HUES64 (cell line): ENCODE data around the gene CD163. TPM values are rescaled to one million over a fixed set of nuclear protein-coding genes. Genes with fewer than 3 reads are reported as not detected.
"Not testable (repeated sequence)": the region's sequence is repeated elsewhere in the genome, so short reads cannot be mapped to it uniquely, and the experiment has no call there.

Experiments used
- H3K27ac ChIP-seq: 2 replicates; pipeline ENCODE4 v1.7.0; 2013; ENCODE audit warnings: low read depth, low read length, inconsistent platforms
- H3K27me3 ChIP-seq: 2 replicates; pipeline ENCODE4 v1.6.1; 2013; ENCODE audit warnings: mild to moderate bottlenecking, low read length; ENCODE audit not compliant: insufficient read depth
- H3K36me3 ChIP-seq: 2 replicates; pipeline ENCODE4 v1.6.1; 2013; ENCODE audit warnings: mild to moderate bottlenecking, low read length; ENCODE audit not compliant: insufficient read depth
- H3K4me1 ChIP-seq: 2 replicates; pipeline ENCODE4 v1.6.1; 2013; ENCODE audit warnings: mild to moderate bottlenecking, low read length, moderate library complexity; ENCODE audit not compliant: insufficient read depth
- H3K4me3 ChIP-seq: 2 replicates; pipeline ENCODE4 v1.5.1; 2013; ENCODE audit warnings: mild to moderate bottlenecking, low read length, moderate library complexity
- H3K9ac ChIP-seq: 2 replicates; pipeline ENCODE4 v1.6.1; 2013; ENCODE audit warnings: mild to moderate bottlenecking, low read depth, low read length
- H3K9me3 ChIP-seq: 2 replicates; pipeline ENCODE4 v1.6.1; 2013; ENCODE audit warnings: low read depth, low read length; ENCODE audit not compliant: insufficient read depth
- WGBS: fragments of 150-250, 120-280 bp; methylation state at CpG from one replicate; pipeline ENCODE4 v1.1.7; 2013; ENCODE audit warnings: missing lambda C conversion rate; 5-methylcytosine and 5-hydroxymethylcytosine counted together
- polyA plus RNA-seq, 2 experiments: library from polyadenylated mRNA; stranded (reverse); fragments of 50-300 nt; gene quantifications; one replicate each; pipeline ENCODE4 v1.2.3, GENCODE V29; 2013

Gene CD163
- polyA plus RNA-seq (2013, experiment 1 of 2) = not detected
- polyA plus RNA-seq (2013, experiment 2 of 2) = not detected

DNA sequence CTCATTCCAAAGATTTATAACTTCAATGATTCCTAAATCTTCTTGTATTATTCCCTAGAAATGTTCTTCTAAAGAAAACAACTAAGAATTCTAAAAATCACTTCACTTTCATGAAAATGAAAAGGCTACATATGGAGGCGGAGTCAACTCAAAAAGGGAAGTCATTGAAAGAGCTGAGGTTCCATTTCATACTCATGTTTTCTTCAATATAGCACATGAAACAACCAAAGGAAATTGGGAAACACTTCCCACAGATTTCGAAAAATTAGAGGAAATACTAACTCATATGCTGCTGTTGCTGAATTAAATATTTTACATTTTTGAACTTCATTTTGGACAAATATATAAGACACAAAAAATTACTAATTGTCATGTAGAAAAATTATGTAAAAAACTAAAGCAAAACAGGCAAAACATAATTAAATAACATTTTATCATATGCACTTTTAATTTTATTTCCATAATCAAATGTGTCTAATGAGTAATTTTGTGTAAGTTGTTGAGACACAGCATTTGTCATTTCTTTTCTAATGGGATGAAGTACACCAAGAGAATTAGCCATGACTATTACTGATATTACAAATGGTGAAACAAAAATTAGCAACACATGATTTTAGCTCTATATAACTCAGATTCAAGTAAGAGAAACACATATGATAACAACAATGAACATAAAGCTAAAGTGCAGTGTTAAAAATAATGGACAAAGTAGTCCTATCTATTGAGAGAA is at the start of gene CD163:
TSS of gene CD163 (minus strand) at position 92 of the 730 bp plus-strand sequence. CDS start at position 5, 87 bp downstream.
- no peaks in the 10 kb centered on the region for H3K4me1 ChIP-seq
- no peak within 1 kb of the TSS for H3K27ac ChIP-seq
- 100% methylated on average over 2 of the region's 2 CpGs for WGBS
- no peaks in the 10 kb centered on the region for H3K27me3 ChIP-seq
- H3K9ac ChIP-seq = no peak within 1 kb of the TSS
- no peak within 1 kb of the TSS for H3K4me3 ChIP-seq
- H3K9me3 ChIP-seq = no peaks in the 10 kb centered on the region
- no peaks in the 10 kb centered on the region for H3K36me3 ChIP-seq

DNA sequence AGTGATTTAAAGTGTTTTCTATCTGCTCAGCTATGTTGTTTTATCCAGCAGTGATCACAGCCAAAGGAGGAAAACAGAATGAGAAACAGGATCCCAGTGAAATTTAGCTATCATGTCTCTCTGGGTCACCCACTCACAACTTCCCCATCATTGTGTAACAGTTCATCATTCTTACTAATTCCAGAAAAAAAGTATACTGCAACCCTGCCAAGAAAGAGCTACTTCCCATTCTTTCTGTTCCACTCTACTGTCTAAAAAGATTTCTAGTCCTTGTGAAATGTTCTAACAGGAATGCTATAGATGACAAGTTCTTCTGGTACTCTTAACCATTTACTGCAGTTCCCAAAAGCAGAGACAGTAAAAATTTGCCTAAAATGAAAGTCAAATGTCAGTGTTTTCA is 39.2 kb upstream of the CD163 start:
- Histone ChIP-seq H3K27me3 (no peaks in the 10 kb centered on the region), H3K27ac (no peak overlapping the region), H3K9me3 (no peaks in the 10 kb centered on the region), H3K4me3 (no peak overlapping the region), H3K4me1 (0 out of 2 replicates have a peak, but pooled peaks cover 5% of the 10 kb centered on the region), H3K9ac (no peak overlapping the region), H3K36me3 (no peaks in the 10 kb centered on the region)

DNA sequence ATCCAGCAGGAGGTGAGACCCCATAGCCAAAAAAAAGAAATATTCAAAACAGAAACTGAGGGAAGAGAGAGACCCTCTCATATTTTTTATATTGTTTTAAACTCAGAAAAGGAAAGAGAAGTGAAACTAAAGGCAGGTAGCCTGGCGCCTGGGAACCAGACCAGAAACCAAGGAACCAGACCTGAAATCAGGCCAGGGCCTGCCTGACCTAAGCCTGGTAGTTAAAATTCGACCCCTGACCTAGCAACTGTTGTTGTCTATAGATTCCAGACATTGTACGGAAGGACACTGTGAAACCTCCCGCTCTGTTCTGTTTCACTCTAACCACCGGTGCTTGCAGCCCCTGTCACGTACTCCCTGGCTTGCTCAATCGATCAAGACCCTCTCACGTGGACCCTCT is 38.5 kb upstream of the CD163 start:
- Histone ChIP-seq H3K9me3 (no peaks in the 10 kb centered on the region), H3K27ac (no peak overlapping the region), H3K4me3 (no peak overlapping the region), H3K9ac (no peak overlapping the region), H3K27me3 (no peaks in the 10 kb centered on the region), H3K4me1 (0 out of 2 replicates have a peak, but pooled peaks cover 5% of the 10 kb centered on the region), H3K36me3 (no peaks in the 10 kb centered on the region)
- 94% methylated on average over 8 of the region's 8 CpGs for WGBS

DNA sequence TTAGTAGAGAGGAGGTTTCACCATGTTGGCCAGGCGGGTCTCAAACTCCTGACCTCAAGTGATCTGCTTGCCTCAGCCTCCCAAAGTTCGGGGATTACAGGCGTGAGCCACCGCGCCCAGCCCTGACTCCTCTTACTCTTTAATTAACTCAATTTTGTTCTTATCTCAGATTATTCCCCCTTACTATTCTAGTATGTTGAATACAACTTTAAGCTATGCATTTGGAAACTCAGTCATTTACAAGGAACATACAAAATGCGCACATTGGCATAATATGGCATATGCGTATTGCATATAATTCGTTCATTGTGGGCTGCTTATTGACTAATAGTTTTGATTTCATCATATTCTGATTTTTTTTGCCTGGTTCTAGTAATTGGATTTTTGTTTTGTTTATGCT is 10.8 kb upstream of the CD163 start:
- Histone ChIP-seq H3K4me3 (no peak overlapping the region), H3K4me1 (peaks cover 4% of the 10 kb centered on the region; the same call in 1 of the 2 replicates), H3K9ac (no peak overlapping the region), H3K9me3 (peaks cover 10% of the 10 kb centered on the region), H3K27me3 (no peaks in the 10 kb centered on the region), H3K27ac (no peak overlapping the region), H3K36me3 (no peaks in the 10 kb centered on the region)
- 96% methylated on average over 8 of the region's 8 CpGs for WGBS

DNA sequence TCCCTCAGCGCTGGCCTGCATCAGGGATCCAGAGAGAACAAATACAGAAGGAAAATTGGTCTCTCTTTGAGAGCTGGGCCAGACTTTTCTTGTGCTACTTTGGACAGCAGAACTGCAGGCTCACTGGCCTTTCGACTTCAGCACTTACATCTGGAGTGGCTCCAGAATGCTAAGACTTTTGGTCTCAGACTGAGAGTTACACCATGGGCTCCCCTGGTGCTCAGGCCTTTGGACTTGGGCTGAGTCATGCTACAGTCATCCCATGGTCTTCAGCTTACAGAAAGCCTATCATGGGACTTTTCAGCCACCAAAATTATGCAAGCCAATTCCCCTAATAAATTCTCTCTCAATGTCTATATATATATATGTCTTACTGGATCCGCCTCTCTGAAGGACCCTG is 9.0 kb upstream of the CD163 start:
- H3K9ac ChIP-seq = no peak overlapping the region
- peaks cover 10% of the 10 kb centered on the region for H3K9me3 ChIP-seq
- H3K27me3 ChIP-seq = no peaks in the 10 kb centered on the region
- no peak overlapping the region for H3K27ac ChIP-seq
- H3K36me3 ChIP-seq = no peaks in the 10 kb centered on the region
- H3K4me3 ChIP-seq = no peak overlapping the region
- peaks cover 4% of the 10 kb centered on the region; the same call in 1 of the 2 replicates for H3K4me1 ChIP-seq
- WGBS = 85% methylated on average over 3 of the region's 3 CpGs

DNA sequence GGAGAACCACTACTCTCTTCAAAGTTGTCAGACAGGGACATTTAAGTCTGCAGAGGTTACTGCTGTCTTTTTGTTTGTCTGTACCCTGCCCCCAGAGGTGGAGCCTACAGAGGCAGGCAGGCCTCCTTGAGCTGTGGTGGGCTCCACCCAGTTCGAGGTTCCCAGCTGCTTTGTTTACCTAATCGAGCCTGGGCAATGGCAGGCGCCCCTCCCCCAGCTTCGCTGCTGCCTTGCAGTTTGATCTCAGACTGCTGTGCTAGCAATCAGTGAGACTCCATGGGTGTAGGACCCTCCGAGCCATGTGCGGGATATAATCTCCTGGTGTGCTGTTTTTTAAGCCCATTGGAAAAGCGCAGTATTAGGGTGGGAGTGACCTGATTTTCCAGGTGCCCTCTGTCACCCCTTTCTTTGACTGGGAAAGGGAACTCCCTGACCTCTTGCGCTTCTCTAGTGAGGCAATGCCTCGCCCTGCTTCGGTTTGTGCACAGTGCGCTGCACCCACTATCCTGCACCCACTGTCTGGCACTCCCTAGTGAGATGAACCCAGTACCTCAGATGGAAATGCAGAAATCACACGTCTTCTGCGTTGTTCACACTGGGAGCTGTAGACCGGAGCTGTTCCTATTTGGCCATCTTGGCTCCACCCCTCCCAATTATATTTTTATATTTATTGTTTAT is 6.4 kb upstream of the CD163 start:
- not testable (repeated sequence) for H3K9ac ChIP-seq, H3K27ac ChIP-seq, H3K4me3 ChIP-seq, H3K36me3 ChIP-seq, H3K27me3 ChIP-seq, H3K4me1 ChIP-seq
- WGBS = 91% methylated on average over 14 of the region's 14 CpGs
- H3K9me3 ChIP-seq = peaks cover 10% of the 10 kb centered on the region

DNA sequence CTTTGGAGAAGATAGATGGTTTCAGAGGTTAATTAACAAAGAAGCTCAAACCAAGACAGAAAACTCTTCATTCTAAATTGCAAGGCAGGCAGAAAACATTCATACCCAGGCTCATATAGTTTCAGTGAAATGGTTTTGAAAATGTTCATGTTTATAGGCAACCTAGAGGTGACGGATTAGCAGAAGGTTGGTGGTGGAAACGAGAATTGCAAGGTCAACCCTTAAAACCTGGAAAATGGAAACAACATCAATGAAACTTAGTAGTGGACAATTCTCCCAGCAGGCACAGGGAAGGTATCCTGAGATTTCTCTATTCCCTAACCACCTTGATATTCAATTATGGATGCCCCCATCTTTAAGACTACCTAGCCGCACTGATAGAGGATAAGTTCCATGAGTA is 965 bp downstream of the CD163 start:
- no peak overlapping the region for H3K4me3 ChIP-seq
- no peak overlapping the region for H3K9ac ChIP-seq
- no peaks in the 10 kb centered on the region for H3K36me3 ChIP-seq
- 90% methylated on average over 3 of the region's 3 CpGs for WGBS
- peaks cover 6% of the 10 kb centered on the region for H3K4me1 ChIP-seq
- H3K27me3 ChIP-seq = no peaks in the 10 kb centered on the region
- H3K27ac ChIP-seq = no peak overlapping the region
- H3K9me3 ChIP-seq = no peaks in the 10 kb centered on the region

DNA sequence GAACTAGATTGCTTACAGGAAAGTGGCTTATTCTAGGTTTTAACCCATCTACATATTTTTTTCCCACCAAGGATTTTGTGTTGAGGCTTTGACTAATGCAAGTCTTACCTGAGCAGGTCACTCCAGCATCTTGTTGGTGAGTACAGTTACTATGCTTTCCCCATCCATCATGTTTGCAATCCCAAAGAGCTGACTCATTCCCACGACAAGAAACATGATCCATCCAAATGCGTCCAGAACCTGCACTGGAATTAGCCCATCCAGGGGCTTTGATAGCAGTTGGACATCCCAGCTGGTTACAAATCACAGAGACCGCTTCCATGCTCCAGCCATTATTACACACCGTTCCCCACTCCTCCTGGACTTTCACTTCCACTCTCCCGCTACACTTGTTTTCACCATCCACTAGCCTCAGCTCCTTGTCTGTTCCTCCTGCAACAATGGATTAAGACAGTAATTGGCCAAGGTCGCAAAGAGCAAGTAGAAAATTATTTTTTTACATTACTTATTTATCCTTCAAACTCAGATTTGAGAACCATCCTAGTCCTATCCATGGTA is 2.5 kb downstream of the CD163 start:
- peaks cover 10% of the 10 kb centered on the region for H3K4me1 ChIP-seq
- no peaks in the 10 kb centered on the region for H3K36me3 ChIP-seq
- no peaks in the 10 kb centered on the region for H3K9me3 ChIP-seq
- WGBS = 91% methylated on average over 6 of the region's 6 CpGs
- H3K27ac ChIP-seq = no peak overlapping the region
- no peaks in the 10 kb centered on the region for H3K27me3 ChIP-seq
- no peak overlapping the region for H3K4me3 ChIP-seq
- H3K9ac ChIP-seq = no peak overlapping the region

DNA sequence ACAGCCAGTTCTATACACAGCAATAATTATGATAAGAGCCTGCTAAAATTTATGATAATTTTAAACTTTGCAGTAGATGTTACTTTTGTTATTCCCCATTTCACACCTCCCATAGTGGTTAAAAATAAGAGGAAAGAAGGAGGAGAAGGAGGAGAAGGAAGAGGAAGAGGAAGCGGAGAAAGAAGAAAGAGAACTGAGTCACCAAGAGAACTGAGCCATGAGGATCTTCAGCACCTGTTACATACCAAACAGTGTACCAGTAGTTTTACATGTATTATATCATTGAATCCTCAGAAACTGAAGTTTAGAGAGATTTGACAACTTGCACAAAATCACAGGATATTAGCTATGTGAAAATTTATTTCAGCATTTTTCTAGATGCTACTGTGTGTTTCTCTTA is 3.9 kb downstream of the CD163 start:
- no peak overlapping the region for H3K27ac ChIP-seq
- H3K27me3 ChIP-seq = no peaks in the 10 kb centered on the region
- no peaks in the 10 kb centered on the region for H3K36me3 ChIP-seq
- no peaks in the 10 kb centered on the region for H3K9me3 ChIP-seq
- H3K4me3 ChIP-seq = no peak overlapping the region
- WGBS = 93% methylated on average over 1 of the region's 1 CpG
- H3K9ac ChIP-seq = no peak overlapping the region
- peaks cover 10% of the 10 kb centered on the region for H3K4me1 ChIP-seq

DNA sequence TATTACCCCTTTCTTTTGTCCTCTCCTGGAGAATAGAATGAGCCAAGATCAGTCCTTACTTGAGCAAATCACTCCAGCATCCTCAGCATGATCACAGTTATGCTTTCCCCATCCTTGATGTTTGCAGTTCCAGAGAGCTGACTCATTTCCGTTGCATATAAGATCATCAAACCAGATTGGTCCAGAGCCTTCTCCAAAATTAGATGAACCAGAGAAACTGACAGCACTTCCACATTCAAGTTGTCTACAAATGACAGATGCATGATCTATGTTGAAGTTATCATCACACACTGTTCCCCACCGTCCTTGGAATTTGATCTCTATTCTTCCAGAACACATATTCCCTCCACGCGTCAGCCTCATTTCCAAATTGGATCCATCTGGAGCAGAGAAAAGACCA is 4.8 kb downstream of the CD163 start:
- no peaks in the 10 kb centered on the region for H3K9me3 ChIP-seq
- H3K9ac ChIP-seq = no peak overlapping the region
- H3K4me3 ChIP-seq = no peak overlapping the region
- peaks cover 10% of the 10 kb centered on the region for H3K4me1 ChIP-seq
- 92% methylated on average over 4 of the region's 4 CpGs for WGBS
- H3K27ac ChIP-seq = no peak overlapping the region
- H3K36me3 ChIP-seq = no peaks in the 10 kb centered on the region
- no peaks in the 10 kb centered on the region for H3K27me3 ChIP-seq

DNA sequence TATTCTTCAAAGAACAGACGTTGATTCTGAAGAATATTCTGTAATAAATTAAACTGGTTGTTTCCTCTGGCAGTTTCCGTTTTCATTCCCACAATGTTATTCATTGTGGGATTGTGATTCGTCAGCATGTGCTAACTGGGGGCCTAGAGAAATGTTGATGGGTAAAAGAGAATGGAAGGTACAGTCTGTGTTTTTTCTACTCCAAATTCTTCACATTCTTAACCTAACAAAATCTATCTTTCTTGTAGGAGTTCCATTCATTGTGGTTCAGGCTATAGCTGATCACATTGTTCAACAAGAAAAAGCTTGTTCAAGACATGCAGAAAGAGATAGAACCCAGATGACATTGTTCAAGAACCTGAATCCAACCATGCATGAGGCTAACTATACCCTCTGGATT is 5.9 kb downstream of the CD163 start:
- peaks cover 10% of the 10 kb centered on the region for H3K4me1 ChIP-seq
- no peak overlapping the region for H3K9ac ChIP-seq
- no peak overlapping the region for H3K4me3 ChIP-seq
- no peak overlapping the region for H3K27ac ChIP-seq
- no peaks in the 10 kb centered on the region for H3K9me3 ChIP-seq
- 69% methylated on average over 2 of the region's 3 CpGs for WGBS
- no peaks in the 10 kb centered on the region for H3K27me3 ChIP-seq
- no peaks in the 10 kb centered on the region for H3K36me3 ChIP-seq
